Endothelial cell of umbilical vein (primary cell): ENCODE results near the gene SERGEF. TPM values are rescaled to one million over a fixed set of nuclear protein-coding genes. Genes with fewer than 3 reads are reported as not detected.

ENCODE experiments used
- BruUV-seq: library from RNA; stranded (reverse); fragments of 400-500 nt; replicated peaks from 2 replicates; lab custom pipeline; 2021; lab: Mats Ljungman, UMichigan
- CTCF ChIA-PET: fragments of 300-600, 350-600 bp; sonication (Branson Sonifier 250); formaldehyde crosslinking; loops from one replicate; lab custom pipeline; 2021; ENCODE audit warnings: antibody characterized with exemption, inconsistent platforms; lab: Charles Lee
- POLR2A ChIA-PET: fragments of 300-600, 350-600 bp; sonication (Branson Sonifier 250); formaldehyde crosslinking; loops from one replicate; lab custom pipeline; 2021; ENCODE audit warnings: antibody characterized with exemption, inconsistent platforms; lab: Charles Lee
- DNase-seq: peaks from one replicate; pipeline ENCODE4 v3.0.0-alpha.2; 2011; ENCODE audit warnings: low read depth, low spot score
- FAIRE-seq: peaks from 2 replicates; lab custom pipeline; 2011; peaks lifted over from hg19 to GRCh38; lab: Jason Lieb, UNC
- H2AFZ ChIP-seq: 2 replicates; pipeline ENCODE4 v1.6.0; 2012; ENCODE audit warnings: low read depth, low read length, control low read depth, inconsistent platforms
- H3K27ac ChIP-seq: 2 replicates; pipeline ENCODE4 v1.5.1; 2011; ENCODE audit warnings: low read depth, mild to moderate bottlenecking, control low read depth, low read length, moderate library complexity; ENCODE audit not compliant: insufficient read depth
- H3K27me3 ChIP-seq, 2 experiments: 2 replicates each; pipeline versions ENCODE4 v1.6.0 to v1.6.1; 2011; ENCODE audit warnings: low read length in 2 of 2, mixed read lengths in 1 of 2; ENCODE audit not compliant: control insufficient read depth in 2 of 2, insufficient read depth in 2 of 2
- H3K36me3 ChIP-seq, 2 experiments: 2 replicates in 1 of 2; 3 replicates in 1 of 2; pipeline ENCODE4 v1.5.1; 2011; ENCODE audit warnings: low read length in 2 of 2, mild to moderate bottlenecking in 1 of 2, moderate library complexity in 1 of 2; ENCODE audit not compliant: control insufficient read depth in 2 of 2, insufficient read depth in 2 of 2; ENCODE audit errors: extremely low read depth in 1 of 2
- H3K4me1 ChIP-seq: 3 replicates; pipeline ENCODE4 v1.5.1; 2011; ENCODE audit warnings: mild to moderate bottlenecking, low read length; ENCODE audit not compliant: control insufficient read depth, insufficient read depth; ENCODE audit errors: extremely low read depth
- H3K4me2 ChIP-seq: 2 replicates; pipeline ENCODE4 v1.6.1; 2011; ENCODE audit warnings: low read length, control low read depth, mixed read lengths; ENCODE audit not compliant: insufficient read depth
- H3K4me3 ChIP-seq, 3 experiments: fragments of 200-600 bp in 1 of 3; sonication (generic), shearing (Covaris generic) in 1 of 3; replicated peaks in 1 of 3; 2 replicates each; pipeline ENCODE4 v1.5.1; 2011 to 2016; ENCODE audit warnings: control low read depth in 3 of 3, low read length in 3 of 3, mild to moderate bottlenecking in 2 of 3, inconsistent platforms in 1 of 3, low read depth in 1 of 3, moderate library complexity in 1 of 3; ENCODE audit not compliant: insufficient read depth in 1 of 3
- H3K79me2 ChIP-seq: 2 replicates; pipeline ENCODE4 v1.6.0; 2012; ENCODE audit warnings: low read length, inconsistent platforms; ENCODE audit not compliant: control insufficient read depth, insufficient read depth
- H3K9ac ChIP-seq: replicated peaks from 2 replicates; pipeline ENCODE3; 2011; ENCODE audit warnings: low read length, control low read depth; ENCODE audit not compliant: insufficient read depth; ENCODE audit errors: extremely low read depth
- H3K9me1 ChIP-seq: replicated peaks from 3 replicates; pipeline ENCODE4 v1.6.0; 2011; ENCODE audit warnings: mild to moderate bottlenecking, low read length; ENCODE audit not compliant: control insufficient read depth, insufficient read depth; ENCODE audit errors: extremely low read depth
- H3K9me3 ChIP-seq: replicated peaks from 2 replicates; pipeline ENCODE4 v1.5.1; 2012; ENCODE audit warnings: low read length, inconsistent platforms; ENCODE audit not compliant: control insufficient read depth, insufficient read depth
- H4K20me1 ChIP-seq: replicated peaks from 2 replicates; pipeline ENCODE3; 2011; ENCODE audit warnings: mild to moderate bottlenecking, low read length; ENCODE audit not compliant: control insufficient read depth, insufficient read depth; ENCODE audit errors: extremely low read depth
- EZH2 ChIP-seq: IDR thresholded peaks from 2 replicates; pipeline ENCODE4 v1.6.1; 2012; ENCODE audit warnings: borderline replicate concordance, low read depth, mild to moderate bottlenecking, moderate library complexity, low read length, inconsistent platforms; ENCODE audit not compliant: severe bottlenecking
- FOS ChIP-seq: IDR thresholded peaks from 2 replicates; pipeline ENCODE4 v1.6.1; 2011; ENCODE audit warnings: mild to moderate bottlenecking, low read length, moderate library complexity, borderline replicate concordance; ENCODE audit not compliant: insufficient read depth
- GATA2 ChIP-seq: IDR thresholded peaks from 2 replicates; pipeline ENCODE4 v1.7.0; 2011; ENCODE audit warnings: low read depth, mild to moderate bottlenecking, moderate library complexity, mixed read lengths, low read length; ENCODE audit not compliant: insufficient read length, insufficient read depth
- JUN ChIP-seq: IDR thresholded peaks from 2 replicates; pipeline ENCODE4 v1.6.1; 2011; ENCODE audit warnings: borderline replicate concordance, low read depth; ENCODE audit not compliant: insufficient read length, insufficient read depth
- MYC ChIP-seq: IDR thresholded peaks from one replicate; pipeline ENCODE4 v1.6.1; 2011; ENCODE audit warnings: mild to moderate bottlenecking, low read depth, low read length
- POLR2A ChIP-seq: IDR thresholded peaks from 2 replicates; pipeline ENCODE4 v1.6.1; 2012; ENCODE audit warnings: low read depth, mild to moderate bottlenecking, control low read depth, low read length
- POLR2AphosphoS5 ChIP-seq: IDR thresholded peaks from 2 replicates; pipeline ENCODE4 v1.6.1; 2012; ENCODE audit warnings: low read depth, mild to moderate bottlenecking, control low read depth, low read length, moderate library complexity; ENCODE audit not compliant: insufficient read depth
- dilution Hi-C: fragments of 300-500 bp; cut with MboI; formaldehyde crosslinking; loops from one replicate; pipeline ENCODE4 v1.15.0; 2019; ENCODE audit warnings: low sequenced_read_pairs; ENCODE audit not compliant: extremely low pct_ligation_motif_present
- intact Hi-C: fragments of 100-400 bp; cut with micrococcal nuclease; formaldehyde crosslinking; loops from one replicate; pipeline ENCODE4 v1.10.0; 2022
- polyA plus RNA-seq, 4 experiments: library from polyadenylated mRNA; depleted of rRNA in 3 of 4; stranded (reverse) in 3 of 4; unstranded in 1 of 4; fragments of >200 nt; gene quantifications; 2 replicates each; pipeline versions ENCODE4 v1.2.1 to v1.2.3, GENCODE V29; 2011 to 2012; ENCODE audit warnings: missing spikeins in 1 of 4
- total RNA-seq: library from RNA; stranded (reverse); gene quantifications from 2 replicates; pipeline ENCODE4 v1.2.3, GENCODE V29; 2021
- TF ChIP-seq, protein P1 (sequence below): IDR thresholded peaks from 2 replicates; pipeline ENCODE4 v1.6.1; 2011; ENCODE audit not compliant: insufficient read depth, insufficient read length
- TF ChIP-seq, protein P2 (sequence below), 2 donors: IDR thresholded peaks; 1 replicate in 1 of 2; 2 replicates in 1 of 2; pipeline ENCODE4 v1.5.1; 2011; ENCODE audit warnings: low read length in 2 of 2, mild to moderate bottlenecking in 2 of 2, moderate library complexity in 2 of 2, control low read depth in 1 of 2, inconsistent platforms in 1 of 2, low read depth in 1 of 2; ENCODE audit not compliant: insufficient read depth in 1 of 2; ENCODE audit errors: extremely low read depth in 1 of 2

SERGEF gene
- total and polyA plus RNA-seq, 2 donors (not counting 3 experiments of a cell fraction or from before 2014, with no cell fraction given): 8.7 to 16.7 TPM

- H3K9me3 ChIP-seq: no peaks in the 10 kb centered on the region
- no peaks in the 10 kb centered on the region for H3K4me1 ChIP-seq
- H3K9ac ChIP-seq: no peak overlapping the region
- BruUV-seq: no TSS peak
- no peak for DNase-seq
- CTCF ChIA-PET: no interaction called here
- no peak overlapping the region for H3K4me2 ChIP-seq
- H3K9me1 ChIP-seq: no peaks in the 10 kb centered on the region
- no peak for FAIRE-seq
- H2AFZ ChIP-seq: no peak overlapping the region
- H3K79me2 ChIP-seq: no peaks in the 10 kb centered on the region
- no peaks in the 10 kb centered on the region for H4K20me1 ChIP-seq
- POLR2A ChIA-PET: no interaction called here
- H3K27me3 ChIP-seq: no peaks in the 10 kb centered on the region
- TF ChIP-seq GATA2: no peak
- TF ChIP-seq EZH2: no peak
- TF ChIP-seq JUN: no peak
- no peak for TF ChIP-seq POLR2AphosphoS5
- TF ChIP-seq POLR2A: no peak
- TF ChIP-seq, protein P1, sequence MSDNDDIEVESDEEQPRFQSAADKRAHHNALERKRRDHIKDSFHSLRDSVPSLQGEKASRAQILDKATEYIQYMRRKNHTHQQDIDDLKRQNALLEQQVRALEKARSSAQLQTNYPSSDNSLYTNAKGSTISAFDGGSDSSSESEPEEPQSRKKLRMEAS: no peak
- TF ChIP-seq FOS: no peak
- TF ChIP-seq, protein P2, sequence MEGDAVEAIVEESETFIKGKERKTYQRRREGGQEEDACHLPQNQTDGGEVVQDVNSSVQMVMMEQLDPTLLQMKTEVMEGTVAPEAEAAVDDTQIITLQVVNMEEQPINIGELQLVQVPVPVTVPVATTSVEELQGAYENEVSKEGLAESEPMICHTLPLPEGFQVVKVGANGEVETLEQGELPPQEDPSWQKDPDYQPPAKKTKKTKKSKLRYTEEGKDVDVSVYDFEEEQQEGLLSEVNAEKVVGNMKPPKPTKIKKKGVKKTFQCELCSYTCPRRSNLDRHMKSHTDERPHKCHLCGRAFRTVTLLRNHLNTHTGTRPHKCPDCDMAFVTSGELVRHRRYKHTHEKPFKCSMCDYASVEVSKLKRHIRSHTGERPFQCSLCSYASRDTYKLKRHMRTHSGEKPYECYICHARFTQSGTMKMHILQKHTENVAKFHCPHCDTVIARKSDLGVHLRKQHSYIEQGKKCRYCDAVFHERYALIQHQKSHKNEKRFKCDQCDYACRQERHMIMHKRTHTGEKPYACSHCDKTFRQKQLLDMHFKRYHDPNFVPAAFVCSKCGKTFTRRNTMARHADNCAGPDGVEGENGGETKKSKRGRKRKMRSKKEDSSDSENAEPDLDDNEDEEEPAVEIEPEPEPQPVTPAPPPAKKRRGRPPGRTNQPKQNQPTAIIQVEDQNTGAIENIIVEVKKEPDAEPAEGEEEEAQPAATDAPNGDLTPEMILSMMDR (IDR thresholded peaks at IDR 0.05; ENCODE audit: extremely low read depth in 1 of 2, insufficient read depth in 1 of 2, low read depth in 1 of 2, low read length in 2 of 2): no peak
- no peak for TF ChIP-seq MYC
- dilution Hi-C loops: no loop called here
- H3K4me3 ChIP-seq: no peak overlapping the region
- no peak overlapping the region for H3K27ac ChIP-seq
- intact Hi-C loops: no loop called here
- H3K36me3 ChIP-seq: no peaks in the 10 kb centered on the region
Measured at GRCh38 chr11:17883946-17884345, 128.9 kb downstream of the SERGEF start.
